GM06990 (cell line): Measurements from ENCODE around the gene CHRNA7.
A peak's percentile ranks its signal among the peaks of the same experiment; 100 is the strongest.

ENCODE experiments used
- DNase-seq: peaks from one replicate; pipeline ENCODE4 v3.0.0-alpha.2; 2011; ENCODE audit not compliant: insufficient read length; ENCODE audit errors: extremely low read depth
- H3K27me3 ChIP-seq: replicated peaks from 2 replicates; pipeline ENCODE4 v1.6.0; 2011; ENCODE audit warnings: low read length; ENCODE audit not compliant: control insufficient read depth, insufficient read depth
- H3K36me3 ChIP-seq: 2 replicates; pipeline ENCODE4 v1.5.1; 2011; ENCODE audit warnings: low read length; ENCODE audit not compliant: control insufficient read depth, insufficient read depth
- H3K4me3 ChIP-seq: replicated peaks from 2 replicates; pipeline ENCODE4 v1.5.1; 2011; ENCODE audit warnings: low read depth, mild to moderate bottlenecking, control low read depth, low read length
- CTCF ChIP-seq: IDR thresholded peaks from 2 replicates; pipeline ENCODE4 v1.5.1; 2011; ENCODE audit warnings: low read length, control low read depth, mild to moderate bottlenecking, inconsistent platforms; ENCODE audit not compliant: insufficient read depth, poor library complexity, severe bottlenecking

CHRNA7 gene

GRCh38 chr15:32030795-32031194 lies 480 bp downstream of the CHRNA7 start:
- TF ChIP-seq CTCF, result no peak
- Histone ChIP-seq H3K36me3 (no peaks in the 10 kb centered on the region), H3K4me3 (peak overlapping the region; percentile 48), H3K27me3 (peaks cover 2% of the 10 kb centered on the region)
- peak; percentile 10 for DNase-seq

GRCh38 chr15:32033186-32033890 lies 3.0 kb downstream of the CHRNA7 start:
- H3K36me3 ChIP-seq, result no peaks in the 10 kb centered on the region
- DNase-seq, result no peak
- no peak for TF ChIP-seq CTCF
- H3K27me3 ChIP-seq, result peaks cover 2% of the 10 kb centered on the region
- H3K4me3 ChIP-seq, result no peak overlapping the region

GRCh38 chr15:32034106-32034505 lies 3.8 kb downstream of the CHRNA7 start:
- Histone ChIP-seq H3K36me3 (no peaks in the 10 kb centered on the region), H3K4me3 (no peak overlapping the region), H3K27me3 (peaks cover 2% of the 10 kb centered on the region)
- TF ChIP-seq CTCF, result no peak
- no peak for DNase-seq

- no peak for DNase-seq
- no peak for TF ChIP-seq CTCF
- no peaks in the 10 kb centered on the region for H3K36me3 ChIP-seq
- H3K4me3 ChIP-seq, result no peak overlapping the region
- H3K27me3 ChIP-seq, result peaks cover 2% of the 10 kb centered on the region
These were observed 5.0 kb downstream of the CHRNA7 start for GRCh38 chr15:32035285-32035684.

- Histone ChIP-seq H3K27me3 (no peaks in the 10 kb centered on the region; the same call in none of the 2 replicates), H3K36me3 (no peaks in the 10 kb centered on the region), H3K4me3 (no peak overlapping the region)
- DNase-seq, result no peak
- TF ChIP-seq CTCF, result no peak
These were observed 6.7 kb downstream of the CHRNA7 start for GRCh38 chr15:32036971-32037370.

- Histone ChIP-seq H3K4me3 (no peak overlapping the region), H3K36me3 (no peaks in the 10 kb centered on the region), H3K27me3 (no peaks in the 10 kb centered on the region; the same call in 1 of the 2 replicates)
- no peak for DNase-seq
- TF ChIP-seq CTCF, result no peak
These were observed 11.0 kb downstream of the CHRNA7 start for GRCh38 chr15:32041294-32041693.
